NOMO-1 treated with DMSO at 0.1 percent for 48 hours (cell line): ENCODE data around the gene CTDSP1.

ENCODE experiments used
- DNase-seq: peaks from one replicate; lab custom pipeline; 2025; ENCODE audit not compliant: unreplicated experiment; lab: John Stamatoyannopoulos, UW

The CTDSP1 gene

GRCh38 chr2:218422403-218423086 lies 22.9 kb downstream of the CTDSP1 start:
- DNase-seq, result no peak

DNA sequence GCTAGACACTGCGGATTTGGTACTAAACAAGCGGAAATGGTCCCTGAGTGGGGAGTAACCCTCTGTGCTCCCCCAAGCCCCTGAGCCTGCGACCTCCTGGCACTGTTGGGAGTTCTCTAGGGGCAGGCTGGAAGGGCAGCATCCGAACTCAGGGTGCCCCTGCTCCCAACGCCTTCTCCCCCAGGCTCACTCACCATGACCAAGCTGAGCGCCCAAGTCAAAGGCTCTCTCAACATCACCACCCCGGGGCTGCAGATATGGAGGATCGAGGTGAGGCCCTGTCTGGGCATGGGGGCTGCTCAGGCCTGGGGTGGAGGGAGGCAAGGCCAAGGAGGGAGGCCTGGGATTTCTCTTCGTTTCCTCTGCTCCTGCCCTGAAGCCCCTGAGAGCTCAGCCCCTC lies 23.9 kb downstream of the CTDSP1 start:
- no peak for DNase-seq

DNA sequence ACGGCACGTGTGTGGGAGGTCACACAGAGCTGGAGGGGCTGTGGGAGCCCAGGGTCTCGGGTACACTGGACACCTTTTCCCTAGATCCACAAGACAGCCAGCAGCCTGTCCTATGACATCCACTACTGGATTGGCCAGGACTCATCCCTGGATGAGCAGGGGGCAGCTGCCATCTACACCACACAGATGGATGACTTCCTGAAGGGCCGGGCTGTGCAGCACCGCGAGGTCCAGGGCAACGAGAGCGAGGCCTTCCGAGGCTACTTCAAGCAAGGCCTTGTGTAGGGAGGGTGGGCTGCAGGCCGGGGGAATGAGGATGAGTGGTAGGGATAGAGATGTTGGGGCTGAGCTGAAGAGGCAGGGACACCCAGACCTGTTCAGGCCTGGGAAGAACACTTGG lies 25.9 kb downstream of the CTDSP1 start:
- DNase-seq, result no peak

GRCh38 chr2:218427741-218428140 lies 28.1 kb downstream of the CTDSP1 start:
- DNase-seq, result no peak

DNA sequence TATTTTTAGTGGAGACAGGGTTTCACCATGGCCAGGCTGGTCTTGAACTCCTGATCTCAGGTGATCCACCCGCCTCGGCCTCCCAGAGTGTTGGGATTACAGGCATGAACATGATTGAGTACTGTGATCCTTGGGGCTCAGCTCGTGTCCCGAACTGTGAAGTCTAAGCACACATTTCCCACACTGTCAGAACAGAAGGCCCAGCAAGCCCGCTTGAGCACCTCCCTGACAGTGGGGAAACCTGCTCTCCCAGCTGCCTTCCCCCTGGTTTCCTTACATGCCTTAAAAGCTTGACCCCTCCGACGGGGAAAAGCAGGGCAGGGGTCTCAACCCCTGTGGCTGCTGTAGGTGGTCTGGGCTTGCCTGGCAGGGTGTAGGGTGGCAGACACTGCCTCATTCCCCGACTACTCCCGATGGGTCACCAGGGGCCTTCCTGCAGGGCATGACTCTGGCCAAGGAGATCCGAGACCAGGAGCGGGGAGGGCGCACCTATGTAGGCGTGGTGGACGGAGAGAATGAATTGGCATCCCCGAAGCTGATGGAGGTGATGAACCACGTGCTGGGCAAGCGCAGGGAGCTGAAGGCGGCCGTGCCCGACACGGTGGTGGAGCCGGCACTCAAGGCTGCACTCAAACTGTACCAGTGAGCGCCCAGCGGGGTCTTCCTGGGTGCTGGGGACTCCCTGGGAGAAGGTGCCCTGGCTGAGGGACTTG lies 29.3 kb downstream of the CTDSP1 start:
- no peak for DNase-seq

GRCh38 chr2:218429911-218430692 lies 30.4 kb downstream of the CTDSP1 start:
- DNase-seq, result no peak

DNA sequence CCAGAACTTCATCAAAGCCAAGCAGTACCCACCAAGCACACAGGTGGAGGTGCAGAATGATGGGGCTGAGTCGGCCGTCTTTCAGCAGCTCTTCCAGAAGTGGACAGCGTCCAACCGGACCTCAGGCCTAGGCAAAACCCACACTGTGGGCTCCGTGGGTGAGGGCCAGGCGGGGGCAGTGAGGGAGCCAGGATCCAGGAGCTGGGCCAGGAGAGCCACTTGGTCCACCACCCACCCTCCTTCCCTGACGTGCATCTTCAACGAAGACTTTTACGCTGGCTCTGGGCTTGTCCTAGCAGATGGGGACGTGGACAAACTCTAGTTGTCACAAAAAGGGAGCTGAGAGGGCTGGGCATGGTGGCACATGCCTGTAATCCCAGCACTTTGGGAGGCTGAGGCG lies 31.1 kb downstream of the CTDSP1 start:
- DNase-seq, result no peak

GRCh38 chr2:218431878-218432277 lies 32.2 kb downstream of the CTDSP1 start:
- no peak for DNase-seq

DNA sequence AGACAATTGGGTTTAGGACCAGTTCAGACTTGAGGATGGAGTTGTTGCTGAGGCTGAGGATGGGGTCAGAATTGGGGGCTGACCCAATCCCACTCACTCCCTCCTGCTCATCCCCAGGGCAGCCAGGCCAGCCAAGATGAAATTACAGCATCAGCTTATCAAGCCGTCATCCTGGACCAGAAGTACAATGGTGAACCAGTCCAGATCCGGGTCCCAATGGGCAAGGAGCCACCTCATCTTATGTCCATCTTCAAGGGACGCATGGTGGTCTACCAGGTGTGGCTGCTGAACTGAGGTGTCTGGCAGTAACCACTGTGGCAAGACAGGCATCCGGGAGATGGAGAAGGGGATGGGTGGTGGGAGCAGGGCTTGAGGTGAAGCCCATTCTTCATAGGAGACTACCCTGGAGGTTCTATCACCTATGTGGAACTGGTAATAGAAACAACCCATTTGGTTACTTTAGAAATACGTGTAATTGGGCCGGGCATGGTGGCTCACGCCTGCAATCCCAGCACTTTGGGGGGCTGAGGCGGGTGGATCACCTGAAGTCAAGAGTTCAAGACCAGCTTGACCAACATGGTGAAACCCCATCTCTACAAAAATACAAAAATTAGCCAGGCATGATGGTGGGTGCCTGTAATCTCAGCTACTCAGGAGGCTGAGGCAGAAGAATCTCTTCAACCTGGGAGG lies 33.2 kb downstream of the CTDSP1 start:
- no peak for DNase-seq

GRCh38 chr2:218434456-218434855 lies 34.8 kb downstream of the CTDSP1 start:
- DNase-seq, result no peak

DNA sequence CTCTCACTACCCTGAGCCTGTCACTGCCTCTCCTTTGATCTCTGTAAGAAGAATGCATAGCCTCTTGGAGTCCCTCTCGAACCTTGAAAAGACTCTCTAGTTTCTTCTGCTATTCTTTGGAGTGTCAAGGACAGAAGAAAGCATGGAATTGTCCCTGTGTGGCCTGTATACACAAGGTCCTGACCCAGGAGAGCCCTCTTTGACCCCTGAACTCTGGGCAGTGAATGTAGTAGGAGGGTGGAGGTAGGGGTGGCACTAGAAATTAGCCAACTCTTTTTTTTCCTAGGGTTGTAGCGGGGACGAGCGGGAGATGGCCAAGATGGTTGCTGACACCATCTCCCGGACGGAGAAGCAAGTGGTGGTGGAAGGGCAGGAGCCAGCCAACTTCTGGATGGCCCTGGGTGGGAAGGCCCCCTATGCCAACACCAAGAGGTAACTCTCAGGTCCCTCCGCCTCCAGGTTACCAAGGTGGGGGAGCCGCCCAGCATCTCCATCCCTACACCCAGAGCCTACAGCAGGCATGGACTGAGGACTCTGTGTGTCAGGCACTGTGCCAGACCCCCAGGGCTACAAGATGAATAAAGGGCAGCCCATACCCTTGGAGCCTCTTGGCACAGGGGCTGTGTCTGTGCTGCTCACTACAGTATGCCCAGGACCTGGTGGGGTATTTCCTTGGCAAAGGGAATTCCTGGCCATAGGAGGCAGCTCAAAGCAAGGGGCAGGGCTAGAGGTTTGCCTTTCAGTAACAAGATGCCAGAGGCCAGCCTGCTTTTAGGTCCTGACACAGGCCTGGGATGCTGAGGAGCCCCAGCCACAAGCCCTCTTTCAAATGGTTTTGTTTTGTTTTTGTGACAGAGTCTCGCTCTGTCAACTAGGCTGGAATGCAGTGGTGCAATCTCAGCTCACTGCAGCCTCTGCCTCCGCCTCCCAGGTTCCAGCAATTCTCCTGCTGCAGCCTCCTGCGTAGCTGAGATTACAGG lies 35.6 kb downstream of the CTDSP1 start:
- DNase-seq, result no peak

- DNase-seq, result no peak
Measured at GRCh38 chr2:218436992-218437391, 37.3 kb downstream of the CTDSP1 start.

GRCh38 chr2:218437969-218438368 lies 38.3 kb downstream of the CTDSP1 start:
- no peak for DNase-seq

DNA sequence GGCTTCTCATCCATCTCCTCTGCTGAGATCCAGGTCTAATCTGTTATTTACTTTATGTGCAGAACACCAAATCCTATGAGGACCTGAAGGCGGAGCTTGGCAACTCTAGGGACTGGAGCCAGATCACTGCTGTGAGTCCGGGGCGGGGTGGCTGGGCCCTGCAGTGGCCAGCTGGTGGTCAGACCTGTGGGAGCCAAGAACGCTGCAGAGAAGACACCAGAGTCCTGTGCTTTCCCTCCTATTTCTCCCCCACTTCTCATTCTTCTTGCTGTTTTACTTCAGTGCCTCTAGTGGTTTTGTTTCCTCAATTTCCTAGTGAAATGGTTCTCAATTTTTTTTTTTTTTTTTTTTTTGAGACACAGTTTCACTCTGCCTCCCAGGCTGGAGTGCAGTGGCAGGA lies 38.9 kb downstream of the CTDSP1 start:
- DNase-seq, result peak; percentile 53

DNA sequence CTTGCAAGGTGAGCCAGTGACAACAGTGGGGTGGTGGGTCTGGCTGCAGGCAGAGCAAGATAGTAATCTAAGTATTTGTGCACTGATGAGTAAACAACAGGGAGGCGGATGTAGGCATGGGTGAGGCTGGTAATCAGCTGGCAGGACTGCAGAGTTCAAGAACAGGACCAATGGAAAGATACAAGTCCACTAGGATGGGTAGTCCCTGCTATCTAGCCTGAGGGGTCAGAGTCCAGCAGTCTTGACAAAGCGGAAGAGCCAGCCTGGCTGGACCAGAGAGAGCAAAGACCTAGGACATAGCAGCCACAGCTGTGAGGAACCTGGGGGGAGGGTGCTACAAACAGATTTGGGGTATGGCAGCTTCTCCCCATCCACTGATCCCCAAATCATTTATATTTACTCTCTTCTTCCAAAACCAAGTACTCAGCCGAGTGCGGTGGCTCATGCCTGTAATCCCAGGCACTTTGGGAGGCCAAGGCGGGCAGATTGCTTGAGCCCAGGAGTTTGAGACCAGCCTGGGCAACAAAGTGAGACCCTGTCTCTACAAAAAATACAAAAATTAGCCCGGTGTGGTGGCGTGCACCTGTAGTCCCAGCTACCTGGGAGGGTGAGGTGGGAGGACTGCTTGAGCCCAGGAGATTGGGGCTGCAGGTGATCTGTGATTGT lies 45.2 kb downstream of the CTDSP1 start:
- no peak for DNase-seq

- no peak for DNase-seq
Measured at GRCh38 chr2:218445602-218446001, 45.9 kb downstream of the CTDSP1 start.

GRCh38 chr2:218446547-218446946 lies 46.9 kb downstream of the CTDSP1 start:
- DNase-seq, result no peak

GRCh38 chr2:218447072-218447471 lies 47.4 kb downstream of the CTDSP1 start:
- no peak for DNase-seq

GRCh38 chr2:218448934-218449333 lies 49.3 kb downstream of the CTDSP1 start:
- DNase-seq, result no peak

- DNase-seq, result no peak
Measured at GRCh38 chr2:218452079-218452478, 52.4 kb downstream of the CTDSP1 start.
